Measurements from ENCODE around the gene RBM28.

Gene RBM28, protein sequence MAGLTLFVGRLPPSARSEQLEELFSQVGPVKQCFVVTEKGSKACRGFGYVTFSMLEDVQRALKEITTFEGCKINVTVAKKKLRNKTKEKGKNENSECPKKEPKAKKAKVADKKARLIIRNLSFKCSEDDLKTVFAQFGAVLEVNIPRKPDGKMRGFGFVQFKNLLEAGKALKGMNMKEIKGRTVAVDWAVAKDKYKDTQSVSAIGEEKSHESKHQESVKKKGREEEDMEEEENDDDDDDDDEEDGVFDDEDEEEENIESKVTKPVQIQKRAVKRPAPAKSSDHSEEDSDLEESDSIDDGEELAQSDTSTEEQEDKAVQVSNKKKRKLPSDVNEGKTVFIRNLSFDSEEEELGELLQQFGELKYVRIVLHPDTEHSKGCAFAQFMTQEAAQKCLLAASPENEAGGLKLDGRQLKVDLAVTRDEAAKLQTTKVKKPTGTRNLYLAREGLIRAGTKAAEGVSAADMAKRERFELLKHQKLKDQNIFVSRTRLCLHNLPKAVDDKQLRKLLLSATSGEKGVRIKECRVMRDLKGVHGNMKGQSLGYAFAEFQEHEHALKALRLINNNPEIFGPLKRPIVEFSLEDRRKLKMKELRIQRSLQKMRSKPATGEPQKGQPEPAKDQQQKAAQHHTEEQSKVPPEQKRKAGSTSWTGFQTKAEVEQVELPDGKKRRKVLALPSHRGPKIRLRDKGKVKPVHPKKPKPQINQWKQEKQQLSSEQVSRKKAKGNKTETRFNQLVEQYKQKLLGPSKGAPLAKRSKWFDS

DNA sequence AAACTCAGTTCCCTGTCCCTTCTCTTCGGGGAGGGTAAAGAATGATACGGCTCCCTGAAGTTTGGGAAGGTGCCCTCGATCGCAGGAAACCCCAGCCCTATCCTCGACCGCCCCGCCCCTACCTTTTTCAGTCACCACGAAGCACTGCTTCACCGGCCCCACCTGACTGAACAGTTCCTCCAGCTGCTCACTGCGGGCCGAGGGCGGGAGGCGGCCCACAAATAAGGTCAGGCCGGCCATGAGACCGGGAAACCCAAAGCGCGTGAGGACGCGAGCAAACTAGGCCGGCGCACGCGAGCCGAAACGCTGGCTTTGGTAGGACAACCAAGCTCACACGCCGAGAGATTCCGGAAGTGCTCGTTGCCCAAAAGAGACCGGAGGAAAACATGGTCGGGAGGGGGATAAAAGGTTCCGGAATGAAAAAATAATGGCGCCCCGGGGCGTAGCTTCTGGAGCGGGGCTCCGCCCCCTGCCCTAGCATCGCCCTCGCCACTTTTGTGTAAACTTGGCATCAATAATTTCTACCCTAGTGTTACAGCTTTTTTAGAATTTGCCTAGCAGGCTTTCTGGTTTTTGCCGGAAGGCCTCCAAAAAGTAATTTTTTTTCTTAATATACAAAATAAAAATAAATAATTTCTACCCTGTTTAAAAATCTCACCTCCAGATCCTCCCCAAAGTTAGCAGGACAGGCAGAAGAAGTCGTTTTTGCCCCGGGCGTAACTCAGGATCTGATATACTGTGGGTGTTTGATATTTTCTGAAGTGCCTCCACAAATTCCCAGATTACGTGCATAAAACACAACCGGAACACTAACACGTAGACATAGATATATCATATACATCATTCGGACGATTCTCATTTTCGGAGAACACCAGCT is at the start of gene RBM28:
TSS of gene RBM28 (minus strand) at position 355 of the 877 bp plus-strand sequence. CDS start at position 240, 115 bp downstream.
- peak within 1 kb of the TSS; percentile 78 for H3K4me3 ChIP-seq (ENCODE audit: low read length)
- peak; percentile 66 for DNase-seq (ENCODE audit: low read depth)
- TF ChIP-seq, protein P1, sequence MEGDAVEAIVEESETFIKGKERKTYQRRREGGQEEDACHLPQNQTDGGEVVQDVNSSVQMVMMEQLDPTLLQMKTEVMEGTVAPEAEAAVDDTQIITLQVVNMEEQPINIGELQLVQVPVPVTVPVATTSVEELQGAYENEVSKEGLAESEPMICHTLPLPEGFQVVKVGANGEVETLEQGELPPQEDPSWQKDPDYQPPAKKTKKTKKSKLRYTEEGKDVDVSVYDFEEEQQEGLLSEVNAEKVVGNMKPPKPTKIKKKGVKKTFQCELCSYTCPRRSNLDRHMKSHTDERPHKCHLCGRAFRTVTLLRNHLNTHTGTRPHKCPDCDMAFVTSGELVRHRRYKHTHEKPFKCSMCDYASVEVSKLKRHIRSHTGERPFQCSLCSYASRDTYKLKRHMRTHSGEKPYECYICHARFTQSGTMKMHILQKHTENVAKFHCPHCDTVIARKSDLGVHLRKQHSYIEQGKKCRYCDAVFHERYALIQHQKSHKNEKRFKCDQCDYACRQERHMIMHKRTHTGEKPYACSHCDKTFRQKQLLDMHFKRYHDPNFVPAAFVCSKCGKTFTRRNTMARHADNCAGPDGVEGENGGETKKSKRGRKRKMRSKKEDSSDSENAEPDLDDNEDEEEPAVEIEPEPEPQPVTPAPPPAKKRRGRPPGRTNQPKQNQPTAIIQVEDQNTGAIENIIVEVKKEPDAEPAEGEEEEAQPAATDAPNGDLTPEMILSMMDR (conservative IDR thresholded peaks at IDR 0.05; ENCODE audit: low read depth, low read length) = no peak

DNA sequence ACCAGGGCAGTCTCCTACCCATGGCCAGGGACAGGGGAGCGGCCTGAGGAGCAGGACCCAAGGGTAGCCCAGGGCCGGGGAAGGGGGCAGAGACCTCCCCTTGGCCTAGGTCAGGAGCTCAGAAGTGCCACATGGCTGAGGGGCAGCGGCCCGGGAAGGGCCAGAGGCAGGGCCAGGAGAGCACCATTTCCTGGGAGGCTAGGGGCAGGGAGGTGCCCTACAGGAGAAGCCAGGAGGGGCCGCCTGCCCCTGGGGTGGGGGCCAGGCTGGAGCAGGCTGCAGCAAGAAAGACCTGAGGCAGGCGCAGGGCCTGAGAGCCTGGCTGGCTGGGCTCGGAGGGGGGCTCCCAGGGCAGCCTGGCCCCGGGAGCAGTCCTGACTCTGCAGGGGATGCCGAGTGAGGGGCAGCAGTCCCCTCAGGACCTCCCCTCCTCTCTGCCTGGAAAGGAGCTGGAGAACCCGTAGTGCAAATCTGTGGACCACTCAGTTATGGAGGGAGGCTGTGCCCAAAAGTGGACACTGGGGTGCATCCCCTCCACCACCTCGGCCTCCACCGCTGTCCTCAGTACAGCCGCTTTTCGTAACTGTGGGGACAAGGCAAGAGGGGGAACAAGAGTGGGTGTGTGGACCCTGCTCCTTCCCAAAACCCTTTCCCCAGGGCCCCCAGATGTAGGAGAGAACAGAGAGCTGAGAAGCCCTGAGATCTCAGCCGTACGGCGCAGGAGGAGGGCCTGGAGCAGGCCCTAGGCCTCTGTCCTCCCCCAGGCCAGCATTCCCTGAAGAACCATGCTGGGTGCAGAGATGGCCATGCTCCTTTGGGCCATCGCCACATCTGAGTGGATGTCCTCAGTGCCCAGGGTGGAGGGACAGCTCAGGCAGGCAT is 49.0 kb upstream of the RBM28 start:
- no peak overlapping the region for H3K4me3 ChIP-seq (ENCODE audit: low read length)
- DNase-seq (ENCODE audit: low read depth) = no peak
- TF ChIP-seq, protein P1 (conservative IDR thresholded peaks at IDR 0.05; ENCODE audit: low read depth, low read length) = no peak

DNA sequence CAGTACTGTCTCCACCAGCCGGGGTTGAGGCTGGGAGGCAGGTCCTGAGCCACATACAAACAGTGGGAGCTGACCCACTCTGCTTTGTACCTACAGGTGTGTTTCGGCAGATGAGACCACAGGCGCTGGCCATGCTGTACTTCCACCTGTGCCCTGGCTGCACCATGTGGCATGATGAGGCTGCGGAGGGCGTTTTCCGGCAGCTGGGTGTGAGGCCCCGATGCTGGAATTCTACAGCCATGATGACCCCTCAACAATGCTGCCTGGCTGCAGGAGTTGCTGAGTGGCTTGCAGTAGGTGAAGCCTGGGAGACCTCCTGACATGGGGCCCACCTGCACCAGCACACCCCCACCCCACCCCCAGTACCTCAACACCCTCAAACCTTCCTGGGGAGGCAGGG is 48.1 kb upstream of the RBM28 start:
- TF ChIP-seq, protein P1 (conservative IDR thresholded peaks at IDR 0.05; ENCODE audit: low read depth, low read length) = no peak
- DNase-seq (ENCODE audit: low read depth) = no peak
- no peak overlapping the region for H3K4me3 ChIP-seq (ENCODE audit: low read length)

DNA sequence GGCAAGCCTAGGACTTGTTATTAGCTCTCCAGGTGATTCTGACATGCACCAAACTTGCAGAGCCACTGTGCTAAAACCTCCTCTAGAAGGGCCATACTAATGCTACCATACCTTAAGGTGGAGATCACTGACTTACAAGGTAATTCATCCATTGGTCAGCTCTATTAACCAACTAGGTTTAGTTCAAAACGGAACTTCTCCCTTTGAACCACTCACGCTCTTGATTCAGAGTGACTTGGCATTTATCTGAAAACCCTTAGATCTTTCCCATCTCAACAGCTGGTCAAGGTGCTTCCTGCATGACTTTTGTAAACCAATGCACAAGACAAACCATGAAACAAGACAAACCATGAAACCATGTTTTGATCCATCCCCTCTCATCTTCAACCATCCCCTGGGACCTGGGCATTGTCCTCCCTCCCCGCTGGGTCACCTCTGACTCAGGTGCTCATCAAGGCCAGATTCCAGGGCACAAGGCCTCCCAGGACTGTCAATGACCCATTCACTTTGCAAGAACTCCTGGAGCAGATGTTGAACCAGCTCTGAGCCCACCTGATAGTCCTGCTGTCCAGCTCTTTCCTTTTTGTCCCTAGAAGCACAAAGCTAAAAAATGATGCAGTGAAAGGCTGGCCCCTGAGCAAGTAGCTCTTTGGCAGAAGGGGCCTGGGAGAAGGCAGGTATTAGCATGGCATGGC is 47.3 kb upstream of the RBM28 start:
- no peak overlapping the region for H3K4me3 ChIP-seq (ENCODE audit: low read length)
- TF ChIP-seq, protein P1 (conservative IDR thresholded peaks at IDR 0.05; ENCODE audit: low read depth, low read length) = no peak
- DNase-seq (ENCODE audit: low read depth) = no peak

DNA sequence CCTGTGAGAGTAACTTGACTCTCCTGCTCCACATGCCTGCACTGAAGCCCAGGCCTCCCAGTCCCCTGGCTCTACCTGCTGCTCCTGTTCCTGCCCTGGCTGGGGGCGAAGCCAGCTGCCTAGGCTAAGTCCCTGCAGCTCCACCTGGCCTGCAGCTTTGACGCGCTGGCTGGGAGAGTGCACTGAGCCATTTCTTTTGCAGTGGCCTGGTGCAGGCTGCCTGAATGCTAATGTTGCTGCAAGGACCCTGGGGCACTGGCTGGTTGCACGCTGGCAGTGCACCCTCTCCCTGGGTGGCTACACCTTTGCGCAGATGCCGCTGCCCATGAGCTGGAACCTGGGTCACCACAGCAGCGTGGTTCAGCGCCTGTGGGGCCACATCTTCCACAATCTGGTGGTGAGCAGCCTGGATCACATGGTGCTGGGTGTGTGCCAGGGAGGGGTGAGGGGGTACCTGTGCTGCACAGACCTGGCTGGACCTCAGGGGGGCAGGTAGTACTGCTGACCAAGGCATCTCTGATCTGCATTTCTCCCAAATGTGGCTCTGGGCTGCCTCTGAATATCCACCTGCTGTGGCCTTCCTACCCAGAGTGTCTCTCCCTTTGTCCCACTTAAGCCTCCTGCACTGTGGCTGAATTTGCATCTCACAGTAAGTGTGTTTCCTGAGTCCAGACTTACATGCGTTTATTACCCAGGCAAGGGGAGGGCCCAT is 46.1 kb upstream of the RBM28 start:
- no peak for DNase-seq (ENCODE audit: low read depth)
- no peak overlapping the region for H3K4me3 ChIP-seq (ENCODE audit: low read length)
- TF ChIP-seq, protein P1 (conservative IDR thresholded peaks at IDR 0.05; ENCODE audit: low read depth, low read length) = no peak

Data from retinal pigment epithelial cell (primary cell).